ENCODE results near the gene LRTM2. TPM values are rescaled to one million over a fixed set of nuclear protein-coding genes. Genes with fewer than 3 reads are reported as not detected.

The LRTM2 gene
- total and polyA plus RNA-seq, 2 donors = 0.05 to 0.11 TPM

- no peak for DNase-seq (ENCODE audit: low read depth in 6 of 9, low spot score in 9 of 9)
These were observed 59.9 kb downstream of the LRTM2 start for GRCh38 chr12:1880153-1880845.

GRCh38 chr12:1880876-1881275, 60.5 kb downstream of the LRTM2 start:
- Histone ChIP-seq H3K4me3 (ENCODE audit: low read length in 2 of 2) (no peak overlapping the region), H3K36me3 (ENCODE audit: control insufficient read depth in 2 of 2, insufficient read depth in 2 of 2, low read length in 1 of 2) (no peaks in the 10 kb centered on the region), H3K27me3 (ENCODE audit: control insufficient read depth in 2 of 2, insufficient read depth in 1 of 2, low read length in 1 of 2) (no peaks in the 10 kb centered on the region), H3K9me3 (ENCODE audit: control insufficient read depth in 2 of 2, insufficient read depth in 1 of 2, low read length in 1 of 2) (no peaks in the 10 kb centered on the region), H3K4me1 (ENCODE audit: control insufficient read depth in 2 of 2, insufficient read depth in 2 of 2, low read length in 2 of 2) (no peaks in the 10 kb centered on the region), H3K27ac (ENCODE audit: low read depth in 1 of 2, low read length in 1 of 2) (no peak overlapping the region)
- WGBS = 96% methylated on average over 7 of the region's 7 CpGs
- no peak for DNase-seq (ENCODE audit: low read depth in 6 of 9, low spot score in 9 of 9)

More at GRCh38 chr12:1880153-1880845, 59.9 kb downstream of the LRTM2 start:
- Histone ChIP-seq H3K27me3 (ENCODE audit: control insufficient read depth in 2 of 2, insufficient read depth in 1 of 2, low read length in 1 of 2) (no peaks in the 10 kb centered on the region), H3K4me3 (ENCODE audit: low read length in 2 of 2) (no peak overlapping the region), H3K9me3 (ENCODE audit: control insufficient read depth in 2 of 2, insufficient read depth in 1 of 2, low read length in 1 of 2) (no peaks in the 10 kb centered on the region), H3K36me3 (ENCODE audit: control insufficient read depth in 2 of 2, insufficient read depth in 2 of 2, low read length in 1 of 2) (no peaks in the 10 kb centered on the region), H3K4me1 (ENCODE audit: control insufficient read depth in 2 of 2, insufficient read depth in 2 of 2, low read length in 2 of 2) (no peaks in the 10 kb centered on the region), H3K27ac (ENCODE audit: low read depth in 1 of 2, low read length in 1 of 2) (no peak overlapping the region)
- 93% methylated on average over 18 of the region's 18 CpGs for WGBS

- no peak overlapping the region for H3K27ac ChIP-seq (ENCODE audit: low read depth in 1 of 2, low read length in 1 of 2)
- no peak overlapping the region for H3K4me3 ChIP-seq (ENCODE audit: low read length in 2 of 2)
- DNase-seq (ENCODE audit: low read depth in 6 of 9, low spot score in 9 of 9) = no peak
- H3K36me3 ChIP-seq (ENCODE audit: control insufficient read depth in 2 of 2, insufficient read depth in 2 of 2, low read length in 1 of 2) = no peaks in the 10 kb centered on the region
- H3K9me3 ChIP-seq (ENCODE audit: control insufficient read depth in 2 of 2, insufficient read depth in 1 of 2, low read length in 1 of 2) = no peaks in the 10 kb centered on the region
- no peaks in the 10 kb centered on the region for H3K4me1 ChIP-seq (ENCODE audit: control insufficient read depth in 2 of 2, insufficient read depth in 2 of 2, low read length in 2 of 2)
- no peaks in the 10 kb centered on the region for H3K27me3 ChIP-seq (ENCODE audit: control insufficient read depth in 2 of 2, insufficient read depth in 1 of 2, low read length in 1 of 2)
- 80% methylated on average over 8 of the region's 8 CpGs for WGBS
These were observed 60.9 kb downstream of the LRTM2 start for GRCh38 chr12:1881301-1881700.

GRCh38 chr12:1881936-1882335, 61.6 kb downstream of the LRTM2 start:
- Histone ChIP-seq H3K27ac (ENCODE audit: low read depth in 1 of 2, low read length in 1 of 2) (no peak overlapping the region), H3K9me3 (ENCODE audit: control insufficient read depth in 2 of 2, insufficient read depth in 1 of 2, low read length in 1 of 2) (no peaks in the 10 kb centered on the region), H3K36me3 (ENCODE audit: control insufficient read depth in 2 of 2, insufficient read depth in 2 of 2, low read length in 1 of 2) (no peaks in the 10 kb centered on the region), H3K4me1 (ENCODE audit: control insufficient read depth in 2 of 2, insufficient read depth in 2 of 2, low read length in 2 of 2) (no peaks in the 10 kb centered on the region), H3K27me3 (ENCODE audit: control insufficient read depth in 2 of 2, insufficient read depth in 1 of 2, low read length in 1 of 2) (no peaks in the 10 kb centered on the region), H3K4me3 (ENCODE audit: low read length in 2 of 2) (no peak overlapping the region)
- no peak for DNase-seq (ENCODE audit: low read depth in 6 of 9, low spot score in 9 of 9)
- 88% methylated on average over 3 of the region's 3 CpGs for whole genome bisulfite sequencing

GRCh38 chr12:1882405-1882804, 62.0 kb downstream of the LRTM2 start:
- no peak for DNase-seq (ENCODE audit: low read depth in 6 of 9, low spot score in 9 of 9)
- no peak overlapping the region for H3K27ac ChIP-seq (ENCODE audit: low read depth in 1 of 2, low read length in 1 of 2)
- WGBS = 87% methylated on average over 8 of the region's 8 CpGs
- no peaks in the 10 kb centered on the region for H3K9me3 ChIP-seq (ENCODE audit: control insufficient read depth in 2 of 2, insufficient read depth in 1 of 2, low read length in 1 of 2)
- no peak overlapping the region for H3K4me3 ChIP-seq (ENCODE audit: low read length in 2 of 2)
- H3K36me3 ChIP-seq (ENCODE audit: control insufficient read depth in 2 of 2, insufficient read depth in 2 of 2, low read length in 1 of 2) = no peaks in the 10 kb centered on the region
- H3K4me1 ChIP-seq (ENCODE audit: control insufficient read depth in 2 of 2, insufficient read depth in 2 of 2, low read length in 2 of 2) = no peaks in the 10 kb centered on the region
- no peaks in the 10 kb centered on the region for H3K27me3 ChIP-seq (ENCODE audit: control insufficient read depth in 2 of 2, insufficient read depth in 1 of 2, low read length in 1 of 2)

- H3K9me3 ChIP-seq (ENCODE audit: control insufficient read depth in 2 of 2, insufficient read depth in 1 of 2, low read length in 1 of 2) = no peaks in the 10 kb centered on the region
- no peak for DNase-seq (ENCODE audit: low read depth in 6 of 9, low spot score in 9 of 9)
- WGBS = 98% methylated on average over 19 of the region's 19 CpGs
- H3K27me3 ChIP-seq (ENCODE audit: control insufficient read depth in 2 of 2, insufficient read depth in 1 of 2, low read length in 1 of 2) = no peaks in the 10 kb centered on the region
- no peaks in the 10 kb centered on the region for H3K36me3 ChIP-seq (ENCODE audit: control insufficient read depth in 2 of 2, insufficient read depth in 2 of 2, low read length in 1 of 2)
- no peak overlapping the region for H3K27ac ChIP-seq (ENCODE audit: low read depth in 1 of 2, low read length in 1 of 2)
- no peak overlapping the region for H3K4me3 ChIP-seq (ENCODE audit: low read length in 2 of 2)
- no peaks in the 10 kb centered on the region for H3K4me1 ChIP-seq (ENCODE audit: control insufficient read depth in 2 of 2, insufficient read depth in 2 of 2, low read length in 2 of 2)
These were observed 62.6 kb downstream of the LRTM2 start for GRCh38 chr12:1882850-1883470.

GRCh38 chr12:1883513-1883912, 63.1 kb downstream of the LRTM2 start:
- Histone ChIP-seq H3K27me3 (ENCODE audit: control insufficient read depth in 2 of 2, insufficient read depth in 1 of 2, low read length in 1 of 2) (no peaks in the 10 kb centered on the region), H3K36me3 (ENCODE audit: control insufficient read depth in 2 of 2, insufficient read depth in 2 of 2, low read length in 1 of 2) (no peaks in the 10 kb centered on the region), H3K9me3 (ENCODE audit: control insufficient read depth in 2 of 2, insufficient read depth in 1 of 2, low read length in 1 of 2) (no peaks in the 10 kb centered on the region), H3K4me1 (ENCODE audit: control insufficient read depth in 2 of 2, insufficient read depth in 2 of 2, low read length in 2 of 2) (no peaks in the 10 kb centered on the region), H3K4me3 (ENCODE audit: low read length in 2 of 2) (no peak overlapping the region), H3K27ac (ENCODE audit: low read depth in 1 of 2, low read length in 1 of 2) (no peak overlapping the region)
- no peak for DNase-seq (ENCODE audit: low read depth in 6 of 9, low spot score in 9 of 9)
- 92% methylated on average over 8 of the region's 8 CpGs for WGBS

GRCh38 chr12:1884651-1885050, 64.3 kb downstream of the LRTM2 start:
- 95% methylated on average over 9 of the region's 9 CpGs for WGBS
- DNase-seq (ENCODE audit: low read depth in 6 of 9, low spot score in 9 of 9) = no peak
- Histone ChIP-seq H3K4me1 (ENCODE audit: control insufficient read depth in 2 of 2, insufficient read depth in 2 of 2, low read length in 2 of 2) (no peaks in the 10 kb centered on the region), H3K27me3 (ENCODE audit: control insufficient read depth in 2 of 2, insufficient read depth in 1 of 2, low read length in 1 of 2) (no peaks in the 10 kb centered on the region), H3K36me3 (ENCODE audit: control insufficient read depth in 2 of 2, insufficient read depth in 2 of 2, low read length in 1 of 2) (no peaks in the 10 kb centered on the region), H3K4me3 (ENCODE audit: low read length in 2 of 2) (no peak overlapping the region), H3K9me3 (ENCODE audit: control insufficient read depth in 2 of 2, insufficient read depth in 1 of 2, low read length in 1 of 2) (no peaks in the 10 kb centered on the region), H3K27ac (ENCODE audit: low read depth in 1 of 2, low read length in 1 of 2) (no peak overlapping the region)

GRCh38 chr12:1885082-1885596, 64.8 kb downstream of the LRTM2 start:
- H3K4me3 ChIP-seq (ENCODE audit: low read length in 2 of 2) = no peak overlapping the region
- DNase-seq (ENCODE audit: low read depth in 6 of 9, low spot score in 9 of 9) = no peak
- no peak overlapping the region for H3K27ac ChIP-seq (ENCODE audit: low read depth in 1 of 2, low read length in 1 of 2)
- H3K9me3 ChIP-seq (ENCODE audit: control insufficient read depth in 2 of 2, insufficient read depth in 1 of 2, low read length in 1 of 2) = no peaks in the 10 kb centered on the region
- no peaks in the 10 kb centered on the region for H3K27me3 ChIP-seq (ENCODE audit: control insufficient read depth in 2 of 2, insufficient read depth in 1 of 2, low read length in 1 of 2)
- no peaks in the 10 kb centered on the region for H3K4me1 ChIP-seq (ENCODE audit: control insufficient read depth in 2 of 2, insufficient read depth in 2 of 2, low read length in 2 of 2)
- WGBS = 98% methylated on average over 5 of the region's 5 CpGs
- no peaks in the 10 kb centered on the region for H3K36me3 ChIP-seq (ENCODE audit: control insufficient read depth in 2 of 2, insufficient read depth in 2 of 2, low read length in 1 of 2)
